ENCODE measurements around the gene ABHD16A.

ABHD16A gene

DNA sequence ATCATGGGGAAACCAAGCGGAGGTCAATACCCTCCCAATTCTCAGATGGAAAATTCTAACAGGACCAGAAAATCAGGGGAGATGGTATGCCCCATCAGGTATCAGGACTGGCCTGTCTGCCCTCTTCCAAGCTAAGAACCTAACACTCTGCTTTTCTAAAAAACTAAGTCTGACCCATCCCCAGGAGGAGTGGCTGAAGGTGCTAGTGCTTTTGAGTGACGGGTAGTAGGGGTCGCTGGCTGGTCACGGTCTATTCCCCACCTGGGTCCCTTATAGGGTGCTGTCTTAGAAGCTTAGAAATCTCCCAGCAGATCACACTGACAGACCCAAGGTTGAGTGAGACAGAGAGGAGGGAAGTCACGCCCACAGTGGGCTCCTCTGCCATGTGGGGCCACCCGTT, 9.6 kb downstream of the ABHD16A start:
- Mint-ChIP-seq H3K27ac (no peak overlapping the region), H3K9me3 (no peaks in the 10 kb centered on the region), H3K4me3 (no peak overlapping the region), H3K36me3 (ENCODE audit: low read depth) (peaks cover 96% of the 10 kb centered on the region), H3K27me3 (no peaks in the 10 kb centered on the region), H3K4me1 (ENCODE audit: low read depth) (peaks cover 41% of the 10 kb centered on the region)
- intact Hi-C loops (cut with micrococcal nuclease) = no loop called here

GRCh38 chr6:31692886-31693285, 10.2 kb downstream of the ABHD16A start:
- H3K27me3 Mint-ChIP-seq = no peaks in the 10 kb centered on the region
- intact Hi-C loops (cut with micrococcal nuclease) = no loop called here
- H3K4me1 Mint-ChIP-seq (ENCODE audit: low read depth) = peaks cover 39% of the 10 kb centered on the region
- no peaks in the 10 kb centered on the region for H3K9me3 Mint-ChIP-seq
- peaks cover 100% of the 10 kb centered on the region for H3K36me3 Mint-ChIP-seq (ENCODE audit: low read depth)
- no peak overlapping the region for H3K4me3 Mint-ChIP-seq
- no peak overlapping the region for H3K27ac Mint-ChIP-seq

DNA sequence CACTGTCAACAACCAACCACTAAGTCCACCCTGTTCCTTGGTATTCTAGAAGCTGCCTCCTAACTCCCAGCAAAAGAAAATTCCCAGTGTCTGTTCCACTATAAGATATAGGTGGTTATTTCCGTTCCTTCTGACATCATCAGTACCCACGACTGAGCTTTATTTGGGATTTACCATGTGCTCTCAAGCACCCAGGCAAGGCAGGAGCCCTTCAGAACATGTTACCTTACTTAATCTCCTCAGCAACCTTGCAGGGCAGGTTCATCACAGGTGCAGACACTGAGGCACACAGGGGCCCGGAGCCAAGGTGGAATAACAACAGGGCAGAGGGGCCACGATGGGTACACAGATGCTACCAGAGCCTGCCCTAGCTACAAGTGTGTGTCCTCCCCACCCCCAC, 10.8 kb downstream of the ABHD16A start:
- peaks cover 100% of the 10 kb centered on the region for H3K36me3 Mint-ChIP-seq (ENCODE audit: low read depth)

GRCh38 chr6:31691564-31692108, 11.5 kb downstream of the ABHD16A start:
- Mint-ChIP-seq H3K9me3 (no peaks in the 10 kb centered on the region), H3K27ac (no peak overlapping the region), H3K36me3 (ENCODE audit: low read depth) (peaks cover 100% of the 10 kb centered on the region), H3K4me3 (no peak overlapping the region), H3K27me3 (no peaks in the 10 kb centered on the region), H3K4me1 (ENCODE audit: low read depth) (peaks cover 26% of the 10 kb centered on the region)
- intact Hi-C loops (cut with micrococcal nuclease) = no loop called here

More for the DNA sequence above, 10.8 kb downstream of the ABHD16A start:
- no peak overlapping the region for H3K27ac Mint-ChIP-seq
- H3K27me3 Mint-ChIP-seq = no peaks in the 10 kb centered on the region
- no peaks in the 10 kb centered on the region for H3K9me3 Mint-ChIP-seq
- intact Hi-C loops (cut with micrococcal nuclease) = no loop called here
- no peak overlapping the region for H3K4me3 Mint-ChIP-seq
- peaks cover 34% of the 10 kb centered on the region for H3K4me1 Mint-ChIP-seq (ENCODE audit: low read depth)

DNA sequence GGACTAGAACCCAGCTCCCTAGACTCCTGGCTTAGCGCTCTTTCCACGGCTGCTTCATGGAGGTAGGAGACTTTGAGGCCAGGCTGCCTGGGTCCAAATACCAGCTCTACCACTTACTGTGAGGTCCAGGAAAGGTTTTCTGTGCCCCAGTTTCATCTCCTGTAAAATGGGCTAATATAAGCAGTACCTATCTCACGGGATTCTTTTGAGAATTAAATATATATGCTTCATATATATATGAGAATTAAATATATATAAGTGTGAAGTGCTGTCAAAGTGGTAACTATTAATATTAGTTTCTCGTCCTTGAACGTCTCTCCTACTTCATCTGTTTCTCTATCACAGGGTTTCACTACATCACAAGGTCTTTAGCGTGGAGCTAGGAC, 12.1 kb downstream of the ABHD16A start:
- Mint-ChIP-seq H3K27me3 (no peaks in the 10 kb centered on the region), H3K36me3 (ENCODE audit: low read depth) (peaks cover 100% of the 10 kb centered on the region), H3K27ac (no peak overlapping the region), H3K9me3 (no peaks in the 10 kb centered on the region), H3K4me1 (ENCODE audit: low read depth) (peaks cover 26% of the 10 kb centered on the region), H3K4me3 (no peak overlapping the region)
- intact Hi-C loops (cut with micrococcal nuclease) = no loop called here

DNA sequence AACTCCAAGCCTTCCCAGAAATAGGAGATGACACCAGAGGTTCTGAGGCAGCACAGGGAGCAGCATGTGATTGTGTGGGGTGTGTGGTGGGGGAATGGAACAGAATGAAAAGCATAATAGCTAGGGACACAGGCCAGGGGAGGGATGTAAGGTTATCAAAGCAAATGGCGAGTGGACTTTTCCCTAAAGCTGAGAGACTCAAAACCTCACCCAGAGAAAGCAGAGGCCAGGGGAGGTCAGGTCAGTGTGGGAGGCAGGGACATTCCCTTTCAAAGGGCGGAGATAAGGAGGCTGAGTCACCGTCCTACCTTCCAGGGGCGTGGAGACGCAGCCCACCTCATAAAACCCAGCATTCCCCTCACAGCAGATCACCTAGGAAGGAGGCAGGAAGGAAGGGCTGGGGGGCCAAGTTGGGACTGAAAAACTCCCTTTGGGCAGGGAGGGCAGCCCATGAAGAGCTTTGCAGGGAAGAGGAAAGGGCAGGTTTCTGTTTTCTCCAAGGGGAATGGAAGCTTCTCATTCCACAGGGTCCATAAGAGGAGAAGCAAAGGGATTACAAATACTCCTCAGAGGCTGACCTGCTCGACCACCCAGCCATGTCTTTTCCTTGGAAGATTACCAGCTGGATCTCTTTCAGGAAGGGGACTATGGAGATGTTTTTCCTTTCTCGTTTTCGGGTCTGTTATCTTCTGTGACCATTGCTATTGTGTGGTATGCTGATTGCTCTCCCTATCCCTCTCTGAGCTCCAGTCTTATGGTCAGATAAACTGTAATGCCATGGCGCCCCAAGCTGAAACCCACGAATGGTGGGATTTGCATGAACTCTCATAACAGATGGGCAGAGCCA, 12.7 kb downstream of the ABHD16A start:
- no peaks in the 10 kb centered on the region for H3K27me3 Mint-ChIP-seq
- H3K9me3 Mint-ChIP-seq = no peaks in the 10 kb centered on the region
- H3K4me3 Mint-ChIP-seq = no peak overlapping the region
- H3K36me3 Mint-ChIP-seq (ENCODE audit: low read depth) = peaks cover 100% of the 10 kb centered on the region
- peaks cover 26% of the 10 kb centered on the region for H3K4me1 Mint-ChIP-seq (ENCODE audit: low read depth)
- H3K27ac Mint-ChIP-seq = peak overlapping the region; percentile 65
- intact Hi-C loops (cut with micrococcal nuclease) = no loop called here

DNA sequence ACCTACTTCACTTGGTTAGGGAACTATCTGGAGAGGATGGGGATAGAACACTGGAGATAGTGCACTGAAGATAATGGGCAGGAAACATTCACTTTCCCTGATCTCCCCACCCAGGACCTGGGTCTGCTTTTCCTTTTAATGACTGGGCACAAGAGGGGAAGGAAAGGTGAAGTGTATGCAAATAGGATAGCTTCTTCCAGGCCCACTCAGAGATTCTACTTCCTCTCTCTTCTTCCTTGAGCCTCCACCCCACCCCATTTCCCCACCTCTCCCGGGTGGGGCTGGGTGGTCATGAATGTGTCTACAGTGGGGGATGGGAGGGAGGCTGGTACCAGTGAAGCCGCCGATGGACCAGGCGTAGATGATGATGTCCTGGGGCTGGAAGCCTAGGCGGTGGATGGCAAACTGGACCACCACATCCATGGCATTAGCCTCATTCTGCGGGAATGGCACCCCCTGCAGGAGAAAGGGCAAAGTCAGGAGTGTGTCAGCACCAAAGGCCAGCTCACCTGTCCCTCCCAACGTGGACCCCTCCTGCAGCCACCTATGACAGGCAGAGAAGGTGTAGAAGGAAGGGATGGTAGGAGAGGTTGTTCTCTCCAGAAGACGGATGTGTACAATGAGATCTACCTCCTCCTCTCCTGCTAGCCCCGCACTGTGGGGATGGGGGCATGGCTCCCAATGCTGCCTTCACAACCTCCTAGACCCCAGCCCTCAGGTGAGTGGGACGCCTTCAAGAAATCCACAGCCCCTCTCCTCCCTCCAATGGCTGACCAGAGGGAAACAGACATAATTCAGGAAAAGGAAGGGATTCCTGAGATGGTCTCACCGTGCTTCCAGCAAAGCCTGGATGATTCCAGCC, 13.6 kb downstream of the ABHD16A start:
- Mint-ChIP-seq H3K27me3 (no peaks in the 10 kb centered on the region), H3K9me3 (no peaks in the 10 kb centered on the region), H3K27ac (no peak overlapping the region), H3K4me1 (ENCODE audit: low read depth) (peaks cover 26% of the 10 kb centered on the region), H3K36me3 (ENCODE audit: low read depth) (peaks cover 100% of the 10 kb centered on the region), H3K4me3 (no peak overlapping the region)
- intact Hi-C loops (cut with micrococcal nuclease) = no loop called here

GRCh38 chr6:31687860-31688693, 15.0 kb downstream of the ABHD16A start:
- peaks cover 31% of the 10 kb centered on the region for H3K4me1 Mint-ChIP-seq (ENCODE audit: low read depth)
- no peak overlapping the region for H3K27ac Mint-ChIP-seq
- H3K36me3 Mint-ChIP-seq (ENCODE audit: low read depth) = peaks cover 96% of the 10 kb centered on the region
- no peak overlapping the region for H3K4me3 Mint-ChIP-seq
- peaks cover 4% of the 10 kb centered on the region for H3K27me3 Mint-ChIP-seq
- intact Hi-C loops (cut with micrococcal nuclease) = no loop called here
- no peaks in the 10 kb centered on the region for H3K9me3 Mint-ChIP-seq

- intact Hi-C loops (cut with micrococcal nuclease) = no loop called here
- Mint-ChIP-seq H3K27ac (no peak overlapping the region), H3K4me3 (no peak overlapping the region), H3K36me3 (ENCODE audit: low read depth) (peaks cover 91% of the 10 kb centered on the region), H3K9me3 (no peaks in the 10 kb centered on the region), H3K27me3 (peaks cover 5% of the 10 kb centered on the region), H3K4me1 (ENCODE audit: low read depth) (peaks cover 33% of the 10 kb centered on the region)
Measured at GRCh38 chr6:31687321-31687720, 15.8 kb downstream of the ABHD16A start.

DNA sequence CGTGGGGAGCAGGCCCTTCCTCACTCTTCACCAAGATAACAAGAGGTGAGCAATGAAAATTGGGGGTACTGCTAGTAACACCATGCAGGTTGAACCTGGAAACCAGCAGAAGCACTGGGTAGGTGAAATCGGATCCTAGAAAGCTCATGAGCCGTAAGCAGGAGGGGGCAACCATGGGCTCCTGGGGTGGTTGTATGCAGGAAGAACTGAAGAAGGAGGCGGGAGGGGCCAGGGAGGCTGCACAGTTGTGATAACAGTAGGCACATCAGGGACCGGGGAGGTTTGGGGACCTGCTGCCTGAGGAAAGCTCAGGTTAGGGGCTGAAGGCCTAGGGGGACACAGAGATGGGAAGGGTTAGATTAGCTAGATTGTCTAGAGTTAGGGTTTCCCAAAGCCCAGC, 16.6 kb downstream of the ABHD16A start:
- Mint-ChIP-seq H3K27me3 (peaks cover 7% of the 10 kb centered on the region), H3K4me3 (no peak overlapping the region), H3K36me3 (ENCODE audit: low read depth) (peaks cover 83% of the 10 kb centered on the region), H3K4me1 (ENCODE audit: low read depth) (peaks cover 34% of the 10 kb centered on the region), H3K9me3 (no peaks in the 10 kb centered on the region), H3K27ac (no peak overlapping the region)
- intact Hi-C loops (cut with micrococcal nuclease) = no loop called here

GRCh38 chr6:31683591-31683990, 19.5 kb downstream of the ABHD16A start:
- H3K9me3 Mint-ChIP-seq = no peaks in the 10 kb centered on the region
- H3K4me3 Mint-ChIP-seq = no peak overlapping the region
- H3K4me1 Mint-ChIP-seq (ENCODE audit: low read depth) = peaks cover 33% of the 10 kb centered on the region
- peaks cover 54% of the 10 kb centered on the region for H3K36me3 Mint-ChIP-seq (ENCODE audit: low read depth)
- H3K27ac Mint-ChIP-seq = no peak overlapping the region
- intact Hi-C loops (cut with micrococcal nuclease) = no loop called here
- peaks cover 9% of the 10 kb centered on the region for H3K27me3 Mint-ChIP-seq

DNA sequence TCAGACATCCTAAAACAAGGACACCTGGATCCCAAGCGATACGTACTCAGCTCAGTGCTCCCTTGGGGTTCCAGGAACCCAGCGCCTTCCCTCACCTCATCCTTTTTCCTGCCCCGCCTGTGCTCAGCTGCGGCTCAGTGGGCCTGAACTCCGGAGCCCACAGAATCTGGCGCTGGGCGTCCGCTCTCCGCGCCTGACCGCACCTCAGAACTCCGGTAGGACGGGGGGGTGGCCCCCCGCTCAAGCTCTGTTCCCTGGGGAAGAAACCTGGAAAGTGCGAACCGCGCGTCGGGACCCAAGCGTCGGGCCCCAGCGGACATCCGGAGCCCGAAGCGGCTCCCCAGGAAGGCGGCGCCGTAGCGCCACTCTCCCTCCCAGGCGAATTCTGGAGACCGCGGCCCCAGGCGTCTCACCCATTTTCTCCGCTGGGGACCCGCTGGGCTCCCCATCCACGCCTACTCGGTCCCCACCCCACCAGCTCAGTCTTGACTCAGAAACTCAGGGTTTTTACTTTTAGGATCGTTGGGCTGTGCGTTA, 21.9 kb downstream of the ABHD16A start:
- H3K4me1 Mint-ChIP-seq (ENCODE audit: low read depth) = peaks cover 54% of the 10 kb centered on the region
- H3K4me3 Mint-ChIP-seq = peak overlapping the region; percentile 74
- no peaks in the 10 kb centered on the region for H3K9me3 Mint-ChIP-seq
- intact Hi-C loops (cut with micrococcal nuclease) = loop anchor here (2.0 kb wide), 2 partner anchors 88 to 150 kb away; no protein-coding TSS in a partner anchor
- H3K36me3 Mint-ChIP-seq (ENCODE audit: low read depth) = peaks cover 30% of the 10 kb centered on the region
- H3K27ac Mint-ChIP-seq = peak overlapping the region; percentile 55
- H3K27me3 Mint-ChIP-seq = peaks cover 9% of the 10 kb centered on the region
